ENCODE measurements around the gene DOCK7. TPM values are rescaled to one million over a fixed set of nuclear protein-coding genes. Genes with fewer than 3 reads are reported as not detected.

Gene DOCK7
- total RNA-seq, 1 donor = 153 TPM

DNA sequence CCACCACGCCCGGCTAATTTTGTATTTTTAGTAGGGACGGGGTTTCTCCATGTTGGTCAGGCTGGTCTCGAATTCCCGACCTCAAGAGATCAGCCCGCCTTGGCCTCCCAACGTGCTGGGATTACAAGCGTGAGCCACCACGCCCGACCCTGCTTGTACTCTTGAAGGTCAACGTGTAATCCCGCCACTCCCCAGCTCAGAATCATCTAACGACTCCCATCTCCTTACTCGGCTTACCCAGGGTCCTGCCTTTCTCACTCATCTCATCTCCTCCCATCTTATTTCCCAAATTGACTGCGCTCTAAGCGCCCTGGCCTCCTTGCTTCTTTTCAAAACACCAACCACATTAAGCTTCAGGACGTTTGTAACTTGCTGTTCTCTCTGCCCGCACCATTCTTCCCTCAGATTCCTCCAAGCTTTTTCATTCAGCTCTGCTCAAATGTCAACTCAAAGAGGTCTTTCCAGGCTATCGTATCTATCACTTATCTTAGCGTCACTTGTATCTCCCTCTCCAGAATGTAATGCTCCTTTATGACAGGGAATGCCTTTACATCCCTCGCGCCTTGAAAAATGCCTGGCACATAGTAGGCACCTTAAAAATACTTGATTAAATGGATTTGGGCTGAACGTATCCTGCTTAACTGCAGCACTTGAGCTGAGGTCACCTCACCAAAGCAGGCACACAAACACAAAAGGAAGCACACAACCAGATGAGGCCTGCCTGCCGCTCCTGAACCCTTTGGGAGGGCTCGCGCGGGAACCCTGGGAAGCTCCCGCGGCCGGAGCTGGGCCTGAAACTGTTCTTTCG is 252.8 kb downstream of the DOCK7 start:
- DNase-seq (ENCODE audit: low read depth) = no peak
- peak overlapping the region; percentile 85 for H3K4me3 ChIP-seq (ENCODE audit: low read depth, low read length)
- TF ChIP-seq, protein P1, sequence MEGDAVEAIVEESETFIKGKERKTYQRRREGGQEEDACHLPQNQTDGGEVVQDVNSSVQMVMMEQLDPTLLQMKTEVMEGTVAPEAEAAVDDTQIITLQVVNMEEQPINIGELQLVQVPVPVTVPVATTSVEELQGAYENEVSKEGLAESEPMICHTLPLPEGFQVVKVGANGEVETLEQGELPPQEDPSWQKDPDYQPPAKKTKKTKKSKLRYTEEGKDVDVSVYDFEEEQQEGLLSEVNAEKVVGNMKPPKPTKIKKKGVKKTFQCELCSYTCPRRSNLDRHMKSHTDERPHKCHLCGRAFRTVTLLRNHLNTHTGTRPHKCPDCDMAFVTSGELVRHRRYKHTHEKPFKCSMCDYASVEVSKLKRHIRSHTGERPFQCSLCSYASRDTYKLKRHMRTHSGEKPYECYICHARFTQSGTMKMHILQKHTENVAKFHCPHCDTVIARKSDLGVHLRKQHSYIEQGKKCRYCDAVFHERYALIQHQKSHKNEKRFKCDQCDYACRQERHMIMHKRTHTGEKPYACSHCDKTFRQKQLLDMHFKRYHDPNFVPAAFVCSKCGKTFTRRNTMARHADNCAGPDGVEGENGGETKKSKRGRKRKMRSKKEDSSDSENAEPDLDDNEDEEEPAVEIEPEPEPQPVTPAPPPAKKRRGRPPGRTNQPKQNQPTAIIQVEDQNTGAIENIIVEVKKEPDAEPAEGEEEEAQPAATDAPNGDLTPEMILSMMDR (IDR thresholded peaks at IDR 0.05; ENCODE audit: insufficient read depth, low read depth, low read length) = no peak

DNA sequence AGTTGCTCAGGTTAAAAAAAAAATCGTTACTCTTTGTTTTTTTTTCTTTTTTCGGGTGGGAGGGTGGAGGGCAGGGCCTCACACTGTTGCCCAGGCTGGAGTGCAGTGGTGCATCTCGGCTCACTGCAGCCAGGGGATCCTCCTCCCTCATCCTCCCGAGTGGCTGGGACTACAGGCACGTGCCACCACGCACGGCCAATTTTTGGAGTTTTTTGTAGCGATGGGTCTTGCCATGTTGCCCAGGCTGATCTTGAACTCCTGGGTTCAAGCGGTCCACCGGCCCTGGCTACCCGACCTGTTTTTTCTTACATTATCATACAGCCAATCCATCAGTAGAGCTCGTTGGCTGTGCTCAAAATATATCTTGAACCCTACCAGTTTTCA is 253.6 kb downstream of the DOCK7 start:
- TF ChIP-seq, protein P1 (IDR thresholded peaks at IDR 0.05; ENCODE audit: insufficient read depth, low read depth, low read length) = no peak
- DNase-seq (ENCODE audit: low read depth) = no peak
- no peak overlapping the region for H3K4me3 ChIP-seq (ENCODE audit: low read depth, low read length)

DNA sequence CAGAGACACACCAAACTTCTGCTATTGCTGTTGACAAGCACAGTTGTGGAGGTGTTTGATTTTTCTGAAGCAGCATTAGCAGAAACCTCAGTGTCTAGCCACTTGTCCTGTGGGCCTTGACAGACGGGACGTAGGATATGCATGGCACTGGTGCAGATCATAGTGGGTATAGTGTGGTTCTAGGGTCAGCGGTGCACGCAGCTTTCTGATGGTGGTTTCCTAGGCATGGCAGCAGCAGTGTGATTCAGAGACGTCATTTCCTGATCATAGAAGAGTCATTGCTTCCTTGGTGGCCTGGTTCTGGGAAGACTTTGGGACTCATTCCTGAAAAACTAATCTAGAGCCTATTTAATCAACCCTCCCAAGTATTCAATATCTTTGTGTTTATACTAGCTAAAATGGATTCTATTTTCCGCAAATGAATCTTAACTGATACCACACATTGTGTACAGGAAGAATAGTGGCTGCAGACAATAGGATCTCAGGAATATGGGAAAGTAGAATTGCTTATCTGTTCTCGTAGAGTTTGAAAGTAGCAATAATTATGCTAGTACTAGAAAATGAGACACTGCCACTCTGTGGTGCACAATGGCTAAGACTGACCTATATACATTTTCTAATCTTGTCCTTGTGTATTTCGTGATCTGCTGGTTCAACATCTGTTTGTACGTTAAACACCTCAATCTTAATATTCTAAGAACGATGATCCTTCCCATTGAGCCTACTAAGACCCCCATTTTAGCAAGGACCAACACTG is 254.1 kb downstream of the DOCK7 start:
- DNase-seq (ENCODE audit: low read depth) = no peak
- TF ChIP-seq, protein P1 (IDR thresholded peaks at IDR 0.05; ENCODE audit: insufficient read depth, low read depth, low read length) = no peak
- H3K4me3 ChIP-seq (ENCODE audit: low read depth, low read length) = no peak overlapping the region

DNA sequence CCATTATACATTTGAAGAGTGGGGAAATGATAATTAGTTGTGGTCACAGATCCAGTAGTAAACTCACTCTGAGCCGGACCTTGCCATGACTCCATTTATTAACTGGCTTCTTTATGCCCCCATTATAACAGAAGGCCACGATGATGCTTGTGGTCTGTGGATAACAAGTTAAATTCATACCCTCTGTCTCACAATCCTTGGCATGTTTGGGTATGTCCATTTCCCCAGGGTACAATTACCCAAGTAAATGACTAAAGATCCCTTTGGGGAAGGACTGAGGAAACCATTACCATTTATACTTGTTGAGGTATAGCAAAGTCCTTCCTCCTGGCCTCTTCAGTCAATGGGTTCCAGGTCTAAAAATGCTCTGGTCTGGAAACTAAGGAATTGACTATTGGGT is 258.6 kb downstream of the DOCK7 start:
- no peak for DNase-seq (ENCODE audit: low read depth)
- no peak overlapping the region for H3K4me3 ChIP-seq (ENCODE audit: low read depth, low read length)
- TF ChIP-seq, protein P1 (IDR thresholded peaks at IDR 0.05; ENCODE audit: insufficient read depth, low read depth, low read length) = no peak

DNA sequence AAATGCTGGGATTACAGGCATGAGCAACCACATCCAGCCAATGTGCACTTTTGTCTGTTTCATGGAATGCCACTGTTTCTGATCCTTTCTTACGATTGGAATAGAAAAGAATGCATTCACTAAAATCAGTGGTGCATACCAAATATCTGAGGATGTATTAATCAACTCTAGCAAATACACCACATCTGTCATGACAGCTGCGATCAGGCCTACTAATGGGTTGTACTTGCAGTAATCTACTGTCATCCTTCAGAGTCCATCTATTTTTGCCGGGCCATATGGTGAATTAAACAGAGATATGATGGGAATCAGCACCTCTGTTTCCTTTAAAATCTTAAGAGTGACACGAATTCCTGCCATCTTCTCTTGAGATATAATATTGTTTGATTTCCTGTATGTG is 259.8 kb downstream of the DOCK7 start:
- DNase-seq (ENCODE audit: low read depth) = no peak
- TF ChIP-seq, protein P1 (IDR thresholded peaks at IDR 0.05; ENCODE audit: insufficient read depth, low read depth, low read length) = no peak
- H3K4me3 ChIP-seq (ENCODE audit: low read depth, low read length) = no peak overlapping the region

DNA sequence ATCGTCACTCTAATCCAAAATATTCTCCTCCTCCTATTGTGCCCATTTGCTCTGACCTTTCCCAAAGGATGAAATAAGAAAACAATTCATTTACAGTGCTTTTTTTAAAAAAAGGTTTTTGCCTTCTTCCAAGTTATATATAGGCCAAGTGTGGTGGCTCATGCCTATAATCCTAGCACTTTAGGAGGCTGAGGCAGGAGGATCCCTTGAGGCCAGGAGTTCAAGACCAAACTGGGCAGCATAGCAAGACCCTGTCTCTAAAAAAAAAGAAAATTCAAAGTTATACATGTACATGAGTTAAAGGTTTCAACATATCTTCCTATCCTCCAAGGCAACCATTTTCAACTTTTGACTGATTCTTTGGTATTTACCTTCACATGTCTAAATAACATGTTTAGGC is 261.4 kb downstream of the DOCK7 start:
- DNase-seq (ENCODE audit: low read depth) = no peak
- no peak overlapping the region for H3K4me3 ChIP-seq (ENCODE audit: low read depth, low read length)
- TF ChIP-seq, protein P1 (IDR thresholded peaks at IDR 0.05; ENCODE audit: insufficient read depth, low read depth, low read length) = no peak

All from fibroblast of villous mesenchyme (primary cell).